GM12892 (cell line): ENCODE results near the gene TSC22D1.

ENCODE experiments used
- POLR2A ChIP-seq: IDR thresholded peaks from 2 replicates; pipeline ENCODE4 v1.6.1; 2011; ENCODE audit warnings: low read depth, low read length, control low read depth
- POLR2AphosphoS5 ChIP-seq: IDR thresholded peaks from 2 replicates; pipeline ENCODE4 v1.6.1; 2011; ENCODE audit warnings: low read depth, low read length, control low read depth

GRCh38 chr13:44591316-44591715, 15.2 kb upstream of the TSC22D1 start:
- TF ChIP-seq POLR2AphosphoS5 (no peak), POLR2A (no peak)
